OCI-M2 (cell line): ENCODE data around the gene TMEM165.

ENCODE experiments used
- DNase-seq: peaks from one replicate; lab custom pipeline; 2025; ENCODE audit not compliant: unreplicated experiment; lab: John Stamatoyannopoulos, UW

TMEM165 gene

GRCh38 chr4:55399581-55399980 is 3.8 kb downstream of the TMEM165 start:
- no peak for DNase-seq

DNA sequence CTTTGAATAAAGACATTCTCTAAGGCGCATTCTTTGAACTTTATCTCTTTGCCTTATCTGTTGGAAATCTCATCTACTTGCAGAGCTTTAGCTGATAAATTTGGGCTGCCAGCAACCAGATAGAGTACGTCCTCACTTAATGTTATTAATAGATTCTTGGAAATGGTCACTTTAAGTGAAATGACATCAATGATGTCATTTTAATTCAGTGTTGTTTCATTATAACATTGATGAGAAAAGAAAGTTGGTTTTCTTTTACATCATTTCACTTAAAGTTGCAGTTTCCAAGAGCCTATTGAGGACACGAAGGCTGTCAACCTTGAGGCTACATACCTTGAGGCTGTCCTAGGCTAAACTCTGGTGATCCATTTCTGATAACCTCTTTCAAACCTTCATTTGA is 9.3 kb downstream of the TMEM165 start:
- DNase-seq: no peak

GRCh38 chr4:55406545-55406944 is 10.8 kb downstream of the TMEM165 start:
- DNase-seq: no peak

GRCh38 chr4:55407119-55407518 is 11.4 kb downstream of the TMEM165 start:
- DNase-seq: no peak

- no peak for DNase-seq
Observed at GRCh38 chr4:55407764-55408163, 12.0 kb downstream of the TMEM165 start.

DNA sequence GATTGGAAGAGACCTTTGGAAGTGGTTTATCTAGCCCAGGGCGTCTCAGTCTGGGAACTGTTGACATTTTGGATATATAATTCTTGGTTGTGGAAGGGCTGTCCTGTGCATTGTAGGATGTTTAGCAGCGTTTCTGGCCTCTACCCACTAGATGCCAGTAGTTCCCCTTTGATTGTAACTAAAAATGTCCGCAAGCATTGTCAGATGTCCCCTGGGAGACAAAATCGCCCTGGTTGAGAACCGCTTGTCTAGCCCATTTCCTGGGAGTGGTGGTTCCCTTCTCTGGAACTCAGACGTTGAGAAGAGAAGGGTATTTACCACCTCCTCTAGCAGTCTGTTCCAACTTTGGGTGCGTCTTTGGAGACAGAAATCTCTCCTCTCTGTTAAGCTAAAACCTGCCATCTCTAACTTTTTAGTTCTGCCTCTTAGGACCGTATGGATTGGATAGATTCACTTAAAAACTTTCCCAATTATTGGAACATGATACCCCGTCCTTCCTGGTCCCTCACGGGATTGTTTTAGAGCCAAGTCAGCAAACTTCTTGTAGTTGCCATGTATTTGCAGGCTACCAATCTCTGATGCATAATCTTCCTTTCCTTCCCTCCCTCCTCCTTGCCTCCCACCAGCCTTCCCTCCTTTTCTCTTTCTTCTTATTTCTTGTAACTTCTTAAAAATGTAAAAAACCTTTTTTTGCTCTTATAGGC is 13.9 kb downstream of the TMEM165 start:
- no peak for DNase-seq

GRCh38 chr4:55410431-55410830 is 14.7 kb downstream of the TMEM165 start:
- DNase-seq: no peak

- DNase-seq: no peak
Observed at GRCh38 chr4:55411621-55412020, 15.9 kb downstream of the TMEM165 start.

DNA sequence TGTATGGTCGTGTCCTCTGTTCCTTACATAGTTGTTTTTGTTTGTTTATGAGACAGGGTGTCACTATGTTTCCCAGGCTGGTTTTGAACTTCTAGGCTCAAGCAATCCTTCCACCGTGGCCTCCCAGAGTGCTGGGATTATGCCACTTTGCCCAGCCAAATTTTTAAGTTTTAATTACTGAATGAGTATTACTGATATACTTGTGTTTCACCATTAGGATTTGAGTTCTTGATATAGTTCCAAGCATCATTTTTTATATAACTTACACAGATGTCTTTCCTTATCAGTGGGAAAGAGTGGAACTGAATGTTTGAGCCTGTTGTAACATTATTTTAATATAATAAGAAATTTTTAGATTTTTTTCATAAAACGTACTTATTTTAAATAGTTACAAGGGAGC is 20.4 kb downstream of the TMEM165 start:
- no peak for DNase-seq

DNA sequence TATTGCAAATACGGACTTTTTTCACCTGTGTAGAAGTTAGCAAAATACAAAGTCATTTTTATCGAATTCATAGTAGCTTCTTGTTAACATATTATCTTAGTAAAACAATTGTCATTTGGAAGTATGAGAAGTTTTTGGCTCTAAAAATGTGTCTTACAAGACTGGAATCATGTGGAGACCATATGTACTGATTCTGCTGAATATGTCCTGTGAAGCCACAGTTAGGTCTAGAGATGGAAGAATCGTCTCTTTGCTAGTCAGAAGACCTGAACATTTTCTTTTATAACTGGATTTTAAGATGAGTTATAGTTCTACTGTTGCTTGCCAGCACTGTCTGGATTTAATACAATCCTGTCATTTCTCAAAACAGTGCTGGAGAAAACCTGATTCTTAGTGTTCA is 29.0 kb downstream of the TMEM165 start:
- no peak for DNase-seq

- no peak for DNase-seq
Observed at GRCh38 chr4:55431710-55432336, 36.1 kb downstream of the TMEM165 start.

GRCh38 chr4:55435141-55435841 is 39.5 kb downstream of the TMEM165 start:
- no peak for DNase-seq

GRCh38 chr4:55437356-55437796 is 41.6 kb downstream of the TMEM165 start:
- no peak for DNase-seq

DNA sequence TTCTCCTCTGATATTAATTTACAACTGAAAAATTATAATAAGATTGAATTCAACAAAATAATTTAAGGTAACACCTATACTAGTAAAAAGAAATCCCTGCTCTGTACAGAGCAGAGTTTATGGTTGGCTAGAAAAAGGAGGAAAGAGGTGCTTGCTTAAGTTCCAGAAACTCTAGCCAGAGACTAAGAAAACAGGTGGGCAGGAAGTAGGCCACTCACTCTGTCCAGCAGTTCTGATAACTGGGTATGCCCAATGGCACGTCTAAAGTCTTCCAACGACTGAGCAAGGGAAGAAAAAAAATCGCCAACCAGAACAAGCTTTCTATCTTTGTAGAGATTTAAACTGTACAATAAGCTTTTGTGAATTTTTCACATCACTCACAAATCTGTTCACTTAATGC is 42.1 kb downstream of the TMEM165 start:
- DNase-seq: no peak

GRCh38 chr4:55438314-55438713 is 42.6 kb downstream of the TMEM165 start:
- no peak for DNase-seq

DNA sequence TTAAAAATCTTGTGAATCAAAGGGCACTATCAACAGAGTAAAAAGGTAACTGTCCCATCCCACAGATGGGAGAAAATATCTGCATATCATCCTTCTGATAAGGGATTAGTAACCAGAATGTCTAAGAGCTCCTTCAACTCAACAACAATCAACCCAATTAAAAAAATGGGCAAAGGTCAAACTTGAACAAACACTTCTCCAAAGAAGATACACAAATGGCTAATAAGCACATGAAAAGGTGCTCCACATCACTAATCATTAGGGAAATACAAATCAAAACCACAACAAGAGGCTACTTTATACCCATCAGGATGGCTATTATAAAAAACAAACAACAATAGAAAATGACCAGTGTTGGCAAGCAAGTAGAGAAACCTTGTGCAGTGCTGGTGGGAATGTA is 43.3 kb downstream of the TMEM165 start:
- DNase-seq: no peak

DNA sequence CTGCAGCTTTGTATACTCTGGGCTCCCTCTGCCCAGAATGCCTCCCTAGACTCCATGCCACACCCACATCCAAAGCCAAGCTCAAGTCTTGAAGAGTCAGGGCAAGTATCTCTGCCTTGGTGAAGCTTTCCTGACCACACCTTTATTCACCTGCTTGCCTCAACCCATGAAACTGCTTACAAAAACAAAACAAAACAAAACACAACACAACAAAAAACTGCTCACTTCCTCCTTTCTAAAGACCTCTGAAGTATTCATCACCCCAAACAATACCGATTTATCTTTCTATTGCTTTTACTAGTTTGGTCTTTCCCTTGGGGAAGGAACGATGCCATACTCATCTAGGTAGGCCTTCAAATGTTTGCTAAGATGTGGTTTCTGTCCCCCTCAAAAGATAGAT is 45.0 kb downstream of the TMEM165 start:
- DNase-seq: no peak

DNA sequence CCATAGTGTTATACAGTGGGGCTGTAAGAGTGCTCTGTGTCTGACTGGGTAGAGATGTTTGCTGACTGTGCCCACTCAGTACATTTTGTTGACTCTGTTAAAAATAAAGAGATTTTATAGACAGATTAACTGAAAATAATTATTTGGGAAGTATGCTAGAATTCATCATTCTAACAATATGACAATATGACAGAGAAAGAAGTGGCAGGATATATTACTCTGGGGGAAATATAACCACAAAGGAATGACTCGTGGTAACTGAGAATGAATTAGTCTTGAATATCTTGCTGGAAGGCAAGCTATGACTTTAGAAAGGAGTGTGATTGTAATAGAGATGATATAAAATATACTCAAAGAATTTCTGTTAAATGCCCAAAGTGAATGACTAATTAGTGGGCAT is 46.8 kb downstream of the TMEM165 start:
- DNase-seq: no peak

DNA sequence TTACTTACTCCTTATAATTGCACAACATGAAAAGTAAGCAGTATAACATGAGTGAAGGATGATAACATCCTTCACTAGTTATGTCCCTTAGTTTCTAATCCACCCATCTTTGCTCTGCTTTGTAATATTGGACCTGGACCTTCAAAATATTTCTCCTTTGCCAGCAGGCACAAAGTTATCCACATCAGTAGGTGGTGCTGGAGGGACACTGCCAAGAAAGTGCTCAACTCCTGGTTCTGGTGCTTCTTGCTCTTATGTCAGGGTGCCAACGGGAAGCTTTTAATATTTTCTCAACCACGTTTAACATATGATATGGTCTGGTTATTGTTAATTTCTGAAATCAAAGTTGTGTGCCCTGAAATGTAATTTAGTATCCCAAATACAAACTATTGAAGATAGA is 49.1 kb downstream of the TMEM165 start:
- DNase-seq: no peak

DNA sequence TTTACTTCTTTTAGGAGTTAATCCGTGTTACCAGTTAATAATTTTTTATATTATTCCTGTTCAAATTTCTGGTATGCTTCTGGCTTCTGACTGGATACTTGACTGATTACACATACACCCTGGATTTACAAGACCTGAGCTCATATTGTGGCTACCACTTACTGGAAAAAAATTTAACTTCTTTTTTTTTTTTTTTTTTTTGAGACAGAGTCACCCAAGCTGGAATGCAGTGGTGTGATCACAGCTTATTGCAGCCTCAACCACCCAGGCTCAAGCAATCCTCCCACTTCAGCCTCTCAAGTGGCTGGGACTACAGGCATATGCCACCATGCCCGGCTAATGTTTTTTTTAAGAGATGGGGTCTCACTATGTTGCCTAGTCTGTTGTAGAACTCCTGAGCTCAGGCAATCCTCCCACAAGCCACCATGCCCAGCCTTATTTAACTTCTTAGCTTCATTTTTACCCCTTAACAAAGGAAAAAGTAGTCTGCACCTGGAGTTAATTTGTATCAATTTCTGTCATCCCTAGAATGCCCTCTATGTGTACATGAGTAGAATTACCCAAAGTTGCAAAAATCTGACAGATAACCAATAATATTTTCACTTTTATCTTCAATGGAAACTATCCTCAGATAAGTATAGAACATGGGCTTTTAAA is 50.3 kb downstream of the TMEM165 start:
- DNase-seq: no peak

GRCh38 chr4:55446578-55446922 is 50.8 kb downstream of the TMEM165 start:
- no peak for DNase-seq
